Right lobe of liver (tissue), 4 donors: ENCODE data around the gene ANKRD27.

ENCODE experiments used
- CTCF ChIP-seq, 4 donors: fragments of 200-600 bp in 3 of 4; fragments of 450-650 bp in 1 of 4; IDR thresholded peaks; one replicate each; pipeline versions ENCODE4 v1.5.1 to v1.8.0; 2016 to 2022; ENCODE audit warnings: antibody characterized with exemption in 4 of 4, mild to moderate bottlenecking in 2 of 4
- POLR2A ChIP-seq: fragments of 450-650 bp; IDR thresholded peaks from one replicate; pipeline ENCODE4 v1.6.1; 2017; ENCODE audit warnings: antibody characterized with exemption, mild to moderate bottlenecking
- donor health status: DM: no; HTN: no; CAD: no.
- donor health status: DM: no; HTN: no; CAD: no.
- donor health status: DM: no; HTN: yes; CAD: no.

- peak; percentile 44 for TF ChIP-seq POLR2A
- no peak for TF ChIP-seq CTCF (IDR thresholded peaks at IDR 0.05)
Observed at GRCh38 chr19:32674931-32675719, at the start of gene ANKRD27.
